ENCODE data around the gene SLC25A19.

SLC25A19 gene

DNA sequence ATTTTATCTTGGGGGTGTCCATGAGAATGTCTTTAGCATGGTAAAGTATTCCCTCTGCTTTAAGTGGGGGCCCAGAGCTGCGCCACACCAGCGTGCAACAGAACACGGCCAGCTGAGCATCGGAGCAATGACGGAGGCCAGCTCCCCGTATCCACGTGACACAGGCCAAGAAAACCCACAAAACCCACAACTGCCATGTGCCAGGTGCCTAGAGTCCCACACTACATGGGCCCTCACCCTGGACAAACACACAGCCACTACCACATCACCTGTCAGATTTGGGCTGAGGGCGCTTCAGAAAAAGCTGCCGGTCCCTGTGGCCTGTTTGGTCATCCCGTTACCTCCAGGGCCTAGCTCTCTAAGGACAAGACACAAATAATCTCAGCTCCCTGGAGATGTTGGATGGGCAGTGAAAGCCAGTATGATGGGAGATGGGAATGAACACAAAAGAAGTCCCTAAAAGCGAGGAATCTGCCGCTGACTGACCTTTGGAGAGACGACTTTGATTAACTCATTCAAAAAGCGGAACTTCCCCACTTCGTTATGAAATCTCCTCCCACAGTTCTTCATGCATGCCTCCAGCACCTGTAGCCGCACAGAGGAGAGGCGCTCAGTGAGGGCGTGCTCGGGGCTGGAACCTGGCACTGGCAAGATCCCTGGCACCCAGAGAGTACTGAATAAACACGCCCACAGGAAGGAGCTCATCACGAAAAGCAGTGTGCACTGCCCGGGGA lies 44.9 kb downstream of the SLC25A19 start:
- no peaks in the 10 kb centered on the region for H3K27me3 ChIP-seq (ENCODE audit: insufficient read depth, low read length)
- peak overlapping the region; percentile 33 for H3K4me3 ChIP-seq (ENCODE audit: low read depth, low read length, poor library complexity, severe bottlenecking)
- H3K4me2 ChIP-seq (ENCODE audit: low read length) = peak overlapping the region; percentile 51
- H3K79me2 ChIP-seq (ENCODE audit: insufficient read depth, low read length) = no peaks in the 10 kb centered on the region
- peak overlapping the region; percentile 57 for H3K9ac ChIP-seq (ENCODE audit: low read length)
- no peaks in the 10 kb centered on the region for H4K20me1 ChIP-seq (ENCODE audit: insufficient read depth, low read length)
- H3F3A ChIP-seq (ENCODE audit: insufficient read depth, low read length) = peaks cover 7% of the 10 kb centered on the region
- H2AFZ ChIP-seq (ENCODE audit: low read length) = no peak overlapping the region
- H3K9me3 ChIP-seq (ENCODE audit: low read length) = no peaks in the 10 kb centered on the region
- no peaks in the 10 kb centered on the region for H3K9me2 ChIP-seq (ENCODE audit: low read depth, low read length)
- TF ChIP-seq EZH2 (IDR thresholded peaks at IDR 0.05; ENCODE audit: borderline replicate concordance, low read length) = no peak
- TF ChIP-seq, protein P1, sequence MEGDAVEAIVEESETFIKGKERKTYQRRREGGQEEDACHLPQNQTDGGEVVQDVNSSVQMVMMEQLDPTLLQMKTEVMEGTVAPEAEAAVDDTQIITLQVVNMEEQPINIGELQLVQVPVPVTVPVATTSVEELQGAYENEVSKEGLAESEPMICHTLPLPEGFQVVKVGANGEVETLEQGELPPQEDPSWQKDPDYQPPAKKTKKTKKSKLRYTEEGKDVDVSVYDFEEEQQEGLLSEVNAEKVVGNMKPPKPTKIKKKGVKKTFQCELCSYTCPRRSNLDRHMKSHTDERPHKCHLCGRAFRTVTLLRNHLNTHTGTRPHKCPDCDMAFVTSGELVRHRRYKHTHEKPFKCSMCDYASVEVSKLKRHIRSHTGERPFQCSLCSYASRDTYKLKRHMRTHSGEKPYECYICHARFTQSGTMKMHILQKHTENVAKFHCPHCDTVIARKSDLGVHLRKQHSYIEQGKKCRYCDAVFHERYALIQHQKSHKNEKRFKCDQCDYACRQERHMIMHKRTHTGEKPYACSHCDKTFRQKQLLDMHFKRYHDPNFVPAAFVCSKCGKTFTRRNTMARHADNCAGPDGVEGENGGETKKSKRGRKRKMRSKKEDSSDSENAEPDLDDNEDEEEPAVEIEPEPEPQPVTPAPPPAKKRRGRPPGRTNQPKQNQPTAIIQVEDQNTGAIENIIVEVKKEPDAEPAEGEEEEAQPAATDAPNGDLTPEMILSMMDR (IDR thresholded peaks at IDR 0.05; ENCODE audit: low read length) = no peak
- peak overlapping the region; percentile 94 for H3K27ac ChIP-seq (ENCODE audit: low read depth, low read length, poor library complexity, severe bottlenecking)
- H3K36me3 ChIP-seq (ENCODE audit: insufficient read depth, low read length) = peaks cover 57% of the 10 kb centered on the region; the same call in 1 of the 2 replicates
- H3K4me1 ChIP-seq (ENCODE audit: insufficient read depth, low read length, severe bottlenecking) = peaks cover 53% of the 10 kb centered on the region

DNA sequence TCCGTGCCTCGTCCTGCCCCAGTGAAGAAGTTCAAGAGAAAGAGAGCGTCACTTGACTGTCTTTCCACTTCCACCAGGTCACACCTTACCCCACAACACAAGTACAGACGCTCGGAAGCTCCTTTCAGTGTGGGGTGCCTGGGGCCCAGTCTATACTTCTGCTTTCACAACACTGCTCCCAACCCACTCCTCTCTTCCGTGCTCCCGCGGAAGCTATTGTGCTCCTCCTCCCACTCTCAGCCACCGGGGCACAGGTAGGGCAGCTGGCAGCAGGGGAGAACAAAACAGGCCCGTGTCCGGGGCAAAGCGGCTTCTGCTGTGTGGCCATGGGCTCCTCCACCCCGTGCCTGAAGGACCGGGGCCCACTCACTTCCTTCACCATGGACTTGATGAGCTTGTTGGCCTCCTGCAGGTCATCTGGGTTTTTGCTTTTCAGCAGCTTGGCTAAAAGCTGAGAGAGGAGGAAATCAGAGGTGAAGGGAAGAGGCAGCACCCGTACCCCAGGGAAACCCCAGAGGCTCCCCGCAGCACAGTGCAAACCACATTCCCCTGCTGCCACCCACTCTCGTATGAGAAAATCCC lies 46.7 kb downstream of the SLC25A19 start:
- Histone ChIP-seq H2AFZ (ENCODE audit: low read length) (no peak overlapping the region), H3K9me2 (ENCODE audit: low read depth, low read length) (no peaks in the 10 kb centered on the region), H3K4me2 (ENCODE audit: low read length) (no peak overlapping the region; the same call in 1 of the 2 replicates), H3K27me3 (ENCODE audit: insufficient read depth, low read length) (no peaks in the 10 kb centered on the region), H3K36me3 (ENCODE audit: insufficient read depth, low read length) (peaks cover 74% of the 10 kb centered on the region), H3K4me1 (ENCODE audit: insufficient read depth, low read length, severe bottlenecking) (peaks cover 53% of the 10 kb centered on the region), H3K79me2 (ENCODE audit: insufficient read depth, low read length) (no peaks in the 10 kb centered on the region), H3K27ac (ENCODE audit: low read depth, low read length, poor library complexity, severe bottlenecking) (peak overlapping the region; percentile 94), H3K9ac (ENCODE audit: low read length) (peak overlapping the region; percentile 7; the same call in 1 of the 2 replicates), H4K20me1 (ENCODE audit: insufficient read depth, low read length) (no peaks in the 10 kb centered on the region), H3K4me3 (ENCODE audit: low read depth, low read length, poor library complexity, severe bottlenecking) (no peak overlapping the region), H3F3A (ENCODE audit: insufficient read depth, low read length) (peaks cover 7% of the 10 kb centered on the region), H3K9me3 (ENCODE audit: low read length) (no peaks in the 10 kb centered on the region)
- no peak for TF ChIP-seq EZH2 (IDR thresholded peaks at IDR 0.05; ENCODE audit: borderline replicate concordance, low read length)
- TF ChIP-seq, protein P1 (IDR thresholded peaks at IDR 0.05; ENCODE audit: low read length) = no peak; the same call in 1 of the 2 replicates

DNA sequence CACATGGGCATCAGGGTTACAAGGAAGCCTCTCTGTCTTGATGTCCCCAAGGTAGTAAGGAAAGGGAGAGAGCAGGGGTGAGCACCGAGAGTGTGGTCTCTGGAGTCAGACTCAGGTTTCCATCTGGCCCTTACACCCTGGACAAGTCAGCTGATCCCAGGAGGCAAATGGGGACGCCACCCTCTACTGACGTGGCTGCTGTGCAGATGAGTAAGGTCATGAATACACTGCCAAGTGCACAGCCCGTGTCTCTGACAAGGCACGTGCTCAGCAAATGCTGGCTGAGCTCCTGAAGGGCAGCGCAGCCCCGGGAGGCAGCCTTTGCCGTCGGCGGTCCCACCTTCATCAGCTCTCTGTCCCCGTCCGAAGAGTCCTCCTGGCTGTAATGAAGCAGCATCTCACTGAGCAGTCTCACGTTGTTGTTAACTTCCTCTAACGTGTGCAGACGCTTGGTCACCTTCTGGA lies 47.2 kb downstream of the SLC25A19 start:
- Histone ChIP-seq H3K4me3 (ENCODE audit: low read depth, low read length, poor library complexity, severe bottlenecking) (no peak overlapping the region), H4K20me1 (ENCODE audit: insufficient read depth, low read length) (no peaks in the 10 kb centered on the region), H3K27me3 (ENCODE audit: insufficient read depth, low read length) (no peaks in the 10 kb centered on the region), H3K4me1 (ENCODE audit: insufficient read depth, low read length, severe bottlenecking) (peaks cover 53% of the 10 kb centered on the region), H3K9me2 (ENCODE audit: low read depth, low read length) (no peaks in the 10 kb centered on the region), H3F3A (ENCODE audit: insufficient read depth, low read length) (peaks cover 7% of the 10 kb centered on the region), H3K36me3 (ENCODE audit: insufficient read depth, low read length) (peaks cover 80% of the 10 kb centered on the region), H2AFZ (ENCODE audit: low read length) (no peak overlapping the region), H3K79me2 (ENCODE audit: insufficient read depth, low read length) (no peaks in the 10 kb centered on the region), H3K9ac (ENCODE audit: low read length) (peak overlapping the region; percentile 7; the same call in 1 of the 2 replicates), H3K4me2 (ENCODE audit: low read length) (no peak overlapping the region; the same call in 1 of the 2 replicates), H3K27ac (ENCODE audit: low read depth, low read length, poor library complexity, severe bottlenecking) (peak overlapping the region; percentile 94), H3K9me3 (ENCODE audit: low read length) (no peaks in the 10 kb centered on the region)
- TF ChIP-seq, protein P1 (IDR thresholded peaks at IDR 0.05; ENCODE audit: low read length) = no peak
- no peak for TF ChIP-seq EZH2 (IDR thresholded peaks at IDR 0.05; ENCODE audit: borderline replicate concordance, low read length)

Measured in OCI-LY1 (cell line).